Measurements from ENCODE around the gene ITGB3. TPM values are rescaled to one million over a fixed set of nuclear protein-coding genes. Genes with fewer than 3 reads are reported as not detected.

Gene ITGB3
- total and polyA plus RNA-seq, 9 of the 15 experiments (the other 6 are each of a cell fraction or from before 2014, with no cell fraction given), result 0.08 to 2.6 (median 0.62) TPM; not detected in 1

GRCh38 chr17:47253541-47254402 is at the start of gene ITGB3 (continued):
- TF ChIP-seq VEZF1 (CRISPR knock-in tag; IDR thresholded peaks at IDR 0.05) (peak; percentile 82), THAP12 (CRISPR knock-in tag; IDR thresholded peaks at IDR 0.05) (0 out of 2 replicates have a peak, but pooled peaks have one; percentile 31), NCOA6 (IDR thresholded peaks at IDR 0.05) (0 out of 2 replicates have a peak, but pooled peaks have one; percentile 32), ZNF431 (CRISPR knock-in tag; IDR thresholded peaks at IDR 0.05) (0 out of 2 replicates have a peak, but pooled peaks have one; percentile 33), SMAD4 (CRISPR knock-in tag; conservative IDR thresholded peaks at IDR 0.05) (peak; percentile 65), CBX5 (IDR thresholded peaks at IDR 0.05; ENCODE audit: borderline replicate concordance, low read depth) (0 out of 2 replicates have a peak, but pooled peaks have one; percentile 29), MAZ (CRISPR knock-in tag; conservative IDR thresholded peaks at IDR 0.05 in 1 of 2, IDR thresholded peaks at IDR 0.05 in 1 of 2) (peak in 1 of 2 experiments; percentile 58; a peak in 2 of 4 replicates)
